Thymus (tissue), 11 donors: ENCODE results near the gene TUSC7. TPM values are rescaled to one million over a fixed set of nuclear protein-coding genes. Genes with fewer than 3 reads are reported as not detected.

Experiments
- DNase-seq, 9 donors: peaks; one replicate each; pipeline ENCODE4 v3.0.0-alpha.2; 2013; ENCODE audit warnings: low spot score in 9 of 9, low read depth in 6 of 9, missing footprints in 1 of 9
- H3K27ac ChIP-seq, 2 donors: one replicate each; pipeline ENCODE4 v1.5.1; 2013; ENCODE audit warnings: control low read depth in 1 of 2, low read depth in 1 of 2, low read length in 1 of 2, mild to moderate bottlenecking in 1 of 2, moderate library complexity in 1 of 2
- H3K27me3 ChIP-seq, 2 donors: one replicate each; pipeline ENCODE4 v1.5.1; 2013; ENCODE audit warnings: low read length in 1 of 2; ENCODE audit not compliant: control insufficient read depth in 2 of 2, insufficient read depth in 1 of 2
- H3K36me3 ChIP-seq, 2 donors: one replicate each; pipeline ENCODE4 v1.5.1; 2013; ENCODE audit warnings: low read length in 1 of 2, mild to moderate bottlenecking in 1 of 2, moderate library complexity in 1 of 2; ENCODE audit not compliant: control insufficient read depth in 2 of 2, insufficient read depth in 2 of 2
- H3K4me1 ChIP-seq, 2 donors: one replicate each; pipeline ENCODE4 v1.5.1; 2013; ENCODE audit warnings: low read length in 2 of 2; ENCODE audit not compliant: control insufficient read depth in 2 of 2, insufficient read depth in 2 of 2
- H3K4me3 ChIP-seq, 2 donors: one replicate each; pipeline ENCODE4 v1.5.1; 2013; ENCODE audit warnings: low read length in 2 of 2, control low read depth in 1 of 2, mild to moderate bottlenecking in 1 of 2
- H3K9me3 ChIP-seq, 2 donors: one replicate each; pipeline ENCODE4 v1.5.1; 2013; ENCODE audit warnings: low read length in 1 of 2, mild to moderate bottlenecking in 1 of 2; ENCODE audit not compliant: control insufficient read depth in 2 of 2, insufficient read depth in 1 of 2
- WGBS: extraction: QIAGEN DNeasy Blood & Tissue Kit; methylation state at CpG from one replicate; pipeline ENCODE4 v1.1.7; 2013; 5-methylcytosine and 5-hydroxymethylcytosine counted together
- polyA plus RNA-seq: library from polyadenylated mRNA; stranded (reverse); fragments of 200-250 nt; gene quantifications from one replicate; pipeline ENCODE4 v1.2.3, GENCODE V29; 2013
- total RNA-seq: library from RNA; stranded (reverse); fragments of 120-200 nt; gene quantifications from one replicate; pipeline ENCODE4 v1.2.4, GENCODE V29; 2013
- donor health status: healthy.

Gene TUSC7
- total and polyA plus RNA-seq, 2 donors: not detected

DNA sequence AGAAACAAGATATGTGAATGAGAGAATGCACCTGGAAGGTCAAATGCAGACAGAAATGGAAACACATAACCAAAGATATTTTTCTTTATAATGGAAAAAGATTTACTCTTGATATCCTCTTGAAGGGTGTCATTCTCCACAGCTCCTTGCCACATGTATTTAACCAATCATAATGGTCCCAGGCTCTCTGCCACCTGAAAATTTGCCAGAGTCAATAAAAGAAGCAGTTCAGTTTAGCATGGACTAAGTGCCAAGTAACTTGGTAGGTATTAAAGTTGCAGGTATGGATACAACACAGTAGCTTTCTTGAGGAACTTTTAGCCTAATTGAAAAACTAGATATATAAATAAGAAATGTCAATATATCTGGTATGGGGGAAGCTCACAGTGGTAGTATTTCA lies 33.5 kb downstream of the TUSC7 start:
- no peak for DNase-seq
- no peaks in the 10 kb centered on the region for H3K36me3 ChIP-seq
- no peak overlapping the region for H3K4me3 ChIP-seq
- no peaks in the 10 kb centered on the region for H3K27me3 ChIP-seq
- no peak overlapping the region for H3K27ac ChIP-seq
- H3K4me1 ChIP-seq: no peaks in the 10 kb centered on the region
- H3K9me3 ChIP-seq: no peaks in the 10 kb centered on the region

DNA sequence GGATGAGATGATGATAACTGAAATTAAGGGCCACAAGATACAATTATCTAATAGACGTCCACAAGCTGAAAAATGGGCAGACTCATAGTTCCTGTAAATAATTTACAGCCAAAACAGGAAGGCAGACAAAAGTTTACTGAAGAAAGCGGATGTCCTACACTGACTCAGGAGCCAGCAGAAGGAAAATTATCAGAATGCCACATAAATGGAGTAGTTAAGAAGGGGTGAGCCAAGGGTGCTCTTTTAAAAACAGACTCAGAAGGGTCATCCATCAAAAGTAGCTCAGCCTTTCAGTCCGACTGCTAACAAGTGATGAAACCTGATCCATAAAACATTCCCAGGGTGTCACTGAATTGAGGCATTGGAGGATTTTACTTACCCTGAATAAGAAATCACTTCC lies 39.8 kb downstream of the TUSC7 start:
- DNase-seq: no peak
- no peak overlapping the region for H3K4me3 ChIP-seq
- H3K27me3 ChIP-seq: no peaks in the 10 kb centered on the region
- no peaks in the 10 kb centered on the region for H3K4me1 ChIP-seq
- no peaks in the 10 kb centered on the region for H3K9me3 ChIP-seq
- no peak overlapping the region for H3K27ac ChIP-seq
- WGBS: 29% methylated on average over 3 of the region's 3 CpGs
- no peaks in the 10 kb centered on the region for H3K36me3 ChIP-seq

DNA sequence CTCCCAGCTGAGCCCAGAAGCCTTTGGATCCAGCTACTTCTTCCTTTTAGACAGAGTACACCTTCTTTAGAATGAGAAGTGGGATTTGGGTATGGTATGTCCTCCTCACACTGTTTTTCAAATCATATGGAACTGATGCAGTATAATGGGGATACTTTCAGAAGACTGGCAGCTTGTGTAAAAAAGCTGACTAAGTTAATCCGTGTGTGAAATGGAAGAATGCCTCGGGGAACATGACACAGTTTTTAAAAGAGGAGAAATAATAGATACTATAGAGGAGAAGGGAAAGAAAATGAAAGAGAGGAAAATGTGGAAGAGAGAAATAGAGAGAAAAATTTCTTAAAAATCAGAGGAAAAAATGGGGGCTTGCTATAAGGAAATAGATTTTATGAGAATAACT lies 47.7 kb downstream of the TUSC7 start:
- no peaks in the 10 kb centered on the region for H3K36me3 ChIP-seq
- H3K9me3 ChIP-seq: no peaks in the 10 kb centered on the region
- no peak for DNase-seq
- H3K27ac ChIP-seq: no peak overlapping the region
- no peaks in the 10 kb centered on the region for H3K4me1 ChIP-seq
- H3K27me3 ChIP-seq: no peaks in the 10 kb centered on the region
- H3K4me3 ChIP-seq: no peak overlapping the region
- WGBS: 75% methylated on average over 2 of the region's 2 CpGs

DNA sequence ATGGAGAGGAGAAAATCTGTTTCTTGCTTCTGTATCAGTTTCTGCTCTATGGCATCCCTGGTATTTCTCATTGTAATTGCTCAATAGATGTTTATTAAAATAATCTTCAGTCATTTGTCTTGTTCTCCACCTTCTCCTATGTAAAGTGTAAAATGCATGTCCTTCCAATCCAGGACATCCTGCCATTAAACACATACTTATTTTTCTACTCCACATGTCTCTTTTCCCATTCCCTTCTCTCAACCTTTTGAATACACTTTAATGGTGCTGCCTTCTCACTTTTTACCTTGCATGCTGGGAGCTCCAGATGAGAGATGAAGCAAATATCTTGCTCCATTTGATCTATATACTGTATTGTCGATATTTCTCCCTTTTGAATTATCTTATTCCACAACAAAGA lies 49.7 kb downstream of the TUSC7 start:
- Histone ChIP-seq H3K4me1 (no peaks in the 10 kb centered on the region), H3K4me3 (no peak overlapping the region), H3K27me3 (no peaks in the 10 kb centered on the region), H3K36me3 (no peaks in the 10 kb centered on the region), H3K9me3 (no peaks in the 10 kb centered on the region), H3K27ac (no peak overlapping the region)
- WGBS: 97% methylated on average over 1 of the region's 1 CpG
- no peak for DNase-seq
